IMR-90 (cell line): ENCODE measurements around the gene ULK2. TPM values are rescaled to one million over a fixed set of nuclear protein-coding genes. Genes with fewer than 3 reads are reported as not detected.

Experiments used
- ATAC-seq: fragments of 200-7000 bp; cut with Tn5 transposase; 2 replicates; pipeline ENCODE4 v1.9.1; 2020; ENCODE audit warnings: low read depth, mild to moderate bottlenecking, moderate library complexity
- BruUV-seq: library from RNA; stranded (reverse); fragments of 400-500 nt; replicated peaks from 2 replicates; lab custom pipeline; 2021; lab: Mats Ljungman, UMichigan
- CTCF ChIA-PET: fragments of 300-600 bp; formaldehyde crosslinking; extraction: SDS; loops from one replicate; lab custom pipeline; 2021; ENCODE audit warnings: antibody characterized with exemption; lab: Yijun Ruan, JAX
- POLR2A ChIA-PET: fragments of 300-600 bp; sonication (Branson Sonifier 250); formaldehyde crosslinking; loops from one replicate; lab custom pipeline; 2022; ENCODE audit warnings: antibody characterized with exemption; ENCODE audit not compliant: unreplicated experiment; lab: Charles Lee
- DNase-seq: peaks from one replicate; pipeline ENCODE4 v3.0.0; 2013
- H2AFZ ChIP-seq: replicated peaks from 2 replicates; pipeline ENCODE3; 2013; ENCODE audit warnings: low read length, mild to moderate bottlenecking; ENCODE audit not compliant: poor library complexity
- H2AK5ac ChIP-seq: 2 replicates; pipeline ENCODE4 v1.6.1; 2013; ENCODE audit warnings: low read depth, low read length, inconsistent platforms
- H2AK9ac ChIP-seq: replicated peaks from 2 replicates; pipeline ENCODE3; 2013; ENCODE audit warnings: mild to moderate bottlenecking, low read depth, low read length, moderate library complexity; ENCODE audit not compliant: poor library complexity
- H2BK120ac ChIP-seq: 2 replicates; pipeline ENCODE4 v1.6.1; 2013; ENCODE audit warnings: low read depth, low read length, inconsistent platforms
- H2BK15ac ChIP-seq: 3 replicates; pipeline ENCODE4 v1.6.1; 2013; ENCODE audit warnings: low read depth, low read length, inconsistent platforms
- H2BK20ac ChIP-seq: 2 replicates; pipeline ENCODE4 v1.6.1; 2013; ENCODE audit warnings: low read depth, mild to moderate bottlenecking, inconsistent platforms, low read length, moderate library complexity
- H2BK5ac ChIP-seq: 2 replicates; pipeline ENCODE4 v1.6.1; 2013; ENCODE audit warnings: mild to moderate bottlenecking, low read depth, low read length, inconsistent platforms; ENCODE audit not compliant: poor library complexity, severe bottlenecking
- H3K14ac ChIP-seq: replicated peaks from 2 replicates; pipeline ENCODE4 v1.6.1; 2013; ENCODE audit warnings: low read depth, low read length, inconsistent platforms
- H3K18ac ChIP-seq: 2 replicates; pipeline ENCODE4 v1.6.1; 2013; ENCODE audit warnings: low read depth, low read length, control low read depth
- H3K23ac ChIP-seq: 2 replicates; pipeline ENCODE4 v1.6.1; 2013; ENCODE audit warnings: low read depth, low read length, inconsistent platforms
- H3K27ac ChIP-seq: 2 replicates; pipeline ENCODE4 v1.5.1; 2013; ENCODE audit warnings: mild to moderate bottlenecking, control low read depth, low read length; ENCODE audit not compliant: insufficient read depth
- H3K27me3 ChIP-seq: 2 replicates; pipeline ENCODE4 v1.6.1; 2013; ENCODE audit warnings: low read length; ENCODE audit not compliant: control insufficient read depth, insufficient read depth
- H3K36me3 ChIP-seq: 2 replicates; pipeline ENCODE4 v1.6.1; 2013; ENCODE audit warnings: low read length, mixed read lengths; ENCODE audit not compliant: control insufficient read depth, insufficient read depth
- H3K4ac ChIP-seq: 2 replicates; pipeline ENCODE4 v1.6.1; 2013; ENCODE audit warnings: low read depth, low read length, inconsistent platforms
- H3K4me1 ChIP-seq: 2 replicates; pipeline ENCODE4 v1.6.1; 2013; ENCODE audit warnings: low read length, mixed read lengths; ENCODE audit not compliant: control insufficient read depth, insufficient read depth
- H3K4me2 ChIP-seq: 2 replicates; pipeline ENCODE4 v1.6.1; 2013; ENCODE audit warnings: low read depth, mild to moderate bottlenecking, control low read depth, low read length, moderate library complexity
- H3K4me3 ChIP-seq: 2 replicates; pipeline ENCODE4 v1.5.1; 2013; ENCODE audit warnings: low read depth, mild to moderate bottlenecking, control low read depth, low read length, moderate library complexity; ENCODE audit not compliant: insufficient read depth
- H3K56ac ChIP-seq: 2 replicates; pipeline ENCODE4 v1.6.1; 2013; ENCODE audit warnings: low read length, inconsistent platforms; ENCODE audit not compliant: insufficient read depth; ENCODE audit errors: extremely low read depth
- H3K79me1 ChIP-seq, 2 experiments: 2 replicates each; pipeline ENCODE4 v1.6.1; 2013; ENCODE audit warnings: low read length in 2 of 2, inconsistent platforms in 1 of 2, low read depth in 1 of 2
- H3K9ac ChIP-seq: 2 replicates; pipeline ENCODE4 v1.6.1; 2013; ENCODE audit warnings: low read depth, low read length, control low read depth
- H3K9me1 ChIP-seq: 2 replicates; pipeline ENCODE4 v1.6.1; 2013; ENCODE audit warnings: low read length, inconsistent platforms; ENCODE audit not compliant: insufficient read depth
- H3K9me3 ChIP-seq: 2 replicates; pipeline ENCODE4 v1.6.1; 2013; ENCODE audit warnings: low read length; ENCODE audit not compliant: control insufficient read depth, insufficient read depth
- H4K20me1 ChIP-seq: 2 replicates; pipeline ENCODE4 v1.6.1; 2013; ENCODE audit warnings: low read length, inconsistent platforms; ENCODE audit not compliant: insufficient read depth
- H4K5ac ChIP-seq: 2 replicates; pipeline ENCODE4 v1.6.1; 2013; ENCODE audit warnings: mild to moderate bottlenecking, low read depth, low read length, control low read depth
- H4K8ac ChIP-seq, 2 experiments: 2 replicates each; pipeline ENCODE4 v1.6.1; 2013; ENCODE audit warnings: low read depth in 2 of 2, low read length in 2 of 2, control low read depth in 1 of 2, inconsistent platforms in 1 of 2
- H4K91ac ChIP-seq: 2 replicates; pipeline ENCODE4 v1.6.1; 2013; ENCODE audit warnings: low read depth, low read length, inconsistent platforms; ENCODE audit not compliant: insufficient read depth
- NFE2L2 ChIP-seq: fragments of 150-350 bp; IDR thresholded peaks from 2 replicates; pipeline ENCODE4 v1.6.1; 2016; ENCODE audit warnings: low read depth, mild to moderate bottlenecking, low read length
- RCOR1 ChIP-seq: IDR thresholded peaks from 2 replicates; pipeline ENCODE4 v1.6.1; 2012; ENCODE audit warnings: mild to moderate bottlenecking, low read length, improper control_type of control experiment; ENCODE audit not compliant: insufficient replicate concordance
- RFX5 ChIP-seq: IDR thresholded peaks from 2 replicates; pipeline ENCODE4 v1.8.0; 2012; ENCODE audit warnings: low read depth, mild to moderate bottlenecking, low read length, moderate library complexity
- SMC3 ChIP-seq: fragments of 150-350 bp; IDR thresholded peaks from 2 replicates; pipeline ENCODE4 v1.6.1; 2016; ENCODE audit warnings: low read depth, mild to moderate bottlenecking, antibody characterized with exemption, low read length, moderate library complexity
- WGBS, 2 experiments: methylation state at CpG; one replicate each; pipeline versions ENCODE4 v1.1.5 to v1.1.7; 2013; ENCODE audit warnings: missing lambda C conversion rate in 2 of 2; ENCODE audit not compliant: insufficient read length in 1 of 2; ENCODE audit errors: extremely low coverage in 2 of 2; 5-methylcytosine and 5-hydroxymethylcytosine counted together
- dilution Hi-C: fragments of 300-500 bp; cut with HindIII; formaldehyde crosslinking; loops from one replicate; pipeline ENCODE4 v1.14.3; 2018; ENCODE audit warnings: low sequenced_read_pairs; ENCODE audit not compliant: unreplicated experiment
- in situ Hi-C: fragments of 300-500 bp; cut with MboI; formaldehyde crosslinking; loops from 3 replicates; pipeline ENCODE4 v1.14.3; 2019; ENCODE audit warnings: low sequenced_read_pairs, inconsistent platforms, mixed read lengths
- intact Hi-C: fragments of 100-400 bp; cut with micrococcal nuclease; formaldehyde crosslinking; loops from 2 replicates; pipeline ENCODE4 v1.10.0; 2022
- polyA plus RNA-seq, 3 experiments: library from polyadenylated mRNA; depleted of rRNA; stranded (reverse); fragments of >200 nt; gene quantifications; 2 replicates each; pipeline ENCODE4 v1.2.3, GENCODE V29; 2012; ENCODE audit warnings: low replicate concordance in 1 of 3
- total RNA-seq: library from RNA; depleted of rRNA; stranded (reverse); fragments of >200 nt; gene quantifications from 2 replicates; pipeline ENCODE4 v1.2.3, GENCODE V29; 2012

The ULK2 gene
- total and polyA plus RNA-seq, 2 of the 4 experiments (the other 2 are of a cell fraction): 8.9 to 10.8 TPM

DNA sequence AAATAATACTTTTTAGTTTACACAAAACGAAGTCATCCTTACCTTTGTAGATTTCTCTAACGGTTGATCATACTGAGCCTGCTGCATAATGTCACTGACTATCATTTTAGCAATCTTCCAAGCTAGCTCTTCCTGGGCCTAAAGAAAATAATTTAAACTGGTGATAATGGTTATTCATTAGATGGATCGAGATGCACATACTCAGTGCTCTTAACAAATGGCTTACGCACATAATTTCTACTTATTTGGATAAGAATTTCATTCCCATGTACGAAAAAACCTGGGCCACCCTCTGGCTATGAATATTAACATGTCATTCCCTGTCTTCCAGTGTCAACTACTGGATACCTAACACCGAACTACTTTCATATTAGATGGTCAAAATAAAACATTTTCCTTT is 41.4 kb upstream of the ULK2 start:
- H3K9me1 ChIP-seq: peaks cover 3% of the 10 kb centered on the region
- no peak overlapping the region for H3K23ac ChIP-seq
- H4K91ac ChIP-seq: no peak overlapping the region
- WGBS, 2 experiments: no CpG with 5 or more reads among the region's 6 CpGs
- H4K8ac ChIP-seq: no peak overlapping the region
- dilution Hi-C loops: no loop called here
- DNase-seq (no peak), ATAC-seq (no peak)
- H2AFZ ChIP-seq: no peak overlapping the region
- no peaks in the 10 kb centered on the region for H3K27me3 ChIP-seq
- no peak overlapping the region for H3K4me2 ChIP-seq
- no peak overlapping the region for H2BK20ac ChIP-seq
- H3K4me1 ChIP-seq: peaks cover 6% of the 10 kb centered on the region
- H3K36me3 ChIP-seq: peaks cover 36% of the 10 kb centered on the region
- H3K9ac ChIP-seq: no peak overlapping the region
- no peak overlapping the region for H3K18ac ChIP-seq
- H2BK5ac ChIP-seq: no peak overlapping the region
- no peak overlapping the region for H4K5ac ChIP-seq
- H2BK15ac ChIP-seq: no peak overlapping the region
- no peak overlapping the region for H3K4ac ChIP-seq
- ChIA-PET POLR2A (no interaction called here), CTCF (no interaction called here)
- peaks cover 4 to 12% of the 10 kb centered on the region in 2 experiments; a peak in 2 of 4 replicates for H3K79me1 ChIP-seq
- no peak overlapping the region for H3K27ac ChIP-seq
- no peak overlapping the region for H2AK5ac ChIP-seq
- H3K9me3 ChIP-seq: no peaks in the 10 kb centered on the region
- no peak overlapping the region for H3K4me3 ChIP-seq
- TF ChIP-seq RFX5: no peak
- TF ChIP-seq RCOR1: no peak
- no peak for TF ChIP-seq NFE2L2
- no peak for TF ChIP-seq SMC3
- H3K56ac ChIP-seq: no peak overlapping the region
- H4K20me1 ChIP-seq: no peaks in the 10 kb centered on the region
- no peak overlapping the region for H2BK120ac ChIP-seq
- BruUV-seq: no TSS peak
- in situ Hi-C loops: no loop called here
- H2AK9ac ChIP-seq: no peak overlapping the region
- intact Hi-C loops: loop anchor here (5.0 kb wide), 1 partner anchor 42 kb away; the partner anchor contains the start of gene ULK2
- H3K14ac ChIP-seq: no peak overlapping the region
